Measurements from ENCODE around the gene CLTB.
A peak's percentile ranks its signal among the peaks of the same experiment; 100 is the strongest.

Gene CLTB

DNA sequence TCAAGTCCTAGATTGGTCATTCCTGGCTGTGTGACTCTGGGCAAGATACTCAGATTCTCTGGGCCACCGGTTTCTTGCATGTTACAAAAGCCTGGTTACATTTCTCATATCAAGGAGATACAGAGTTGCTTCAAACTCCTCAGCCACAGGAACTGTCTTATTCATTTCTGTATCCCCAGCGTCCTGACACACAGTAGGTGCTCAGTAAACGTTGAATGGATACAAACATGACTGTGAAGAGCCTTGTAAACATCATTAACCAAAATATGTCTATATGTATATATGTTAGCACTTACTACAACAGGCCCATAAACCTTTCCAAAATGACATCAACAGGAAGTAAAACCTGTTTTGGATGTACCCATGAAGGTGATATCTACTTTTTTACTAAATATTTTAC lies 1.6 kb downstream of the CLTB start:
- peaks cover 7% of the 10 kb centered on the region for H3K79me2 ChIP-seq (ENCODE audit: control insufficient read depth, low read length)
- H3K4me2 ChIP-seq (ENCODE audit: low read length), result peak overlapping the region; percentile 91
- peaks cover 5% of the 10 kb centered on the region; the same call in 1 of the 2 replicates for H3K36me3 ChIP-seq (ENCODE audit: control insufficient read depth, low read length)
- no peaks in the 10 kb centered on the region for H3K27me3 ChIP-seq (ENCODE audit: control insufficient read depth, low read length)
- no peak overlapping the region for H3K27ac ChIP-seq (ENCODE audit: low read depth, low read length)
- H3K9me2 ChIP-seq (replicated peaks; ENCODE audit: control insufficient read depth, low read length), result no peaks in the 10 kb centered on the region
- H3K4me3 ChIP-seq (ENCODE audit: low read length), result no peak overlapping the region
- no peaks in the 10 kb centered on the region for H4K20me1 ChIP-seq (ENCODE audit: control insufficient read depth, insufficient read depth, low read depth, low read length)
- peaks cover 18% of the 10 kb centered on the region for H3K4me1 ChIP-seq (ENCODE audit: control insufficient read depth, low read length)
- H3K9me3 ChIP-seq (ENCODE audit: control insufficient read depth, insufficient read depth, low read length), result no peaks in the 10 kb centered on the region
- peaks cover 11% of the 10 kb centered on the region for H3F3A ChIP-seq (ENCODE audit: control insufficient read depth, insufficient read depth)
- TF ChIP-seq EZH2phosphoT487 (IDR thresholded peaks at IDR 0.05; ENCODE audit: borderline replicate concordance, low read length) (no peak), CTCF (IDR thresholded peaks at IDR 0.05; ENCODE audit: low read depth, low read length, poor library complexity, severe bottlenecking) (no peak)

- H3K36me3 ChIP-seq (ENCODE audit: control insufficient read depth, low read length), result peaks cover 6% of the 10 kb centered on the region; the same call in 1 of the 2 replicates
- H3K9me2 ChIP-seq (replicated peaks; ENCODE audit: control insufficient read depth, low read length), result no peaks in the 10 kb centered on the region
- TF ChIP-seq CTCF (IDR thresholded peaks at IDR 0.05; ENCODE audit: low read depth, low read length, poor library complexity, severe bottlenecking), result no peak
- TF ChIP-seq EZH2phosphoT487 (IDR thresholded peaks at IDR 0.05; ENCODE audit: borderline replicate concordance, low read length), result no peak
- H3K27me3 ChIP-seq (ENCODE audit: control insufficient read depth, low read length), result no peaks in the 10 kb centered on the region
- H3K4me3 ChIP-seq (ENCODE audit: low read length), result no peak overlapping the region
- no peaks in the 10 kb centered on the region for H3K9me3 ChIP-seq (ENCODE audit: control insufficient read depth, insufficient read depth, low read length)
- peaks cover 11% of the 10 kb centered on the region for H3F3A ChIP-seq (ENCODE audit: control insufficient read depth, insufficient read depth)
- peaks cover 18% of the 10 kb centered on the region for H3K4me1 ChIP-seq (ENCODE audit: control insufficient read depth, low read length)
- no peaks in the 10 kb centered on the region for H4K20me1 ChIP-seq (ENCODE audit: control insufficient read depth, insufficient read depth, low read depth, low read length)
- H3K27ac ChIP-seq (ENCODE audit: low read depth, low read length), result no peak overlapping the region
- H3K79me2 ChIP-seq (ENCODE audit: control insufficient read depth, low read length), result peaks cover 7% of the 10 kb centered on the region
- H3K4me2 ChIP-seq (ENCODE audit: low read length), result no peak overlapping the region
These were observed 2.6 kb downstream of the CLTB start for GRCh38 chr5:176413709-176414191.

DNA sequence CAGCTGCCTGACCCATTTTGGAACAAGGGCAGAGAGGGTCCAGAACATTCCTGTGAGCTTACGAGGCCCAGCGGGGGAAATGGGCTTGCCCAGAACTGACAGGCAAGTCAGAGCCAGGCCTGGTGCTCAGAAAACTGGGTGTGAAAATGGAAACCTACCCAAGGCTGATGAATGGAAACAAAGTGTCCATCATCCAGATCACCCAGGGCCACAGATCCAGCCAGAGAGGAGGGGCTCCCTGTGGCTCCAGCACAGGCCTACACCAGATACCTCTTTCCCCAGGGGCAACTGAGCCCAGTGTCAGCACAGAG lies 3.1 kb downstream of the CLTB start:
- Histone ChIP-seq H3K9me3 (ENCODE audit: control insufficient read depth, insufficient read depth, low read length) (no peaks in the 10 kb centered on the region), H3K9me2 (replicated peaks; ENCODE audit: control insufficient read depth, low read length) (no peaks in the 10 kb centered on the region), H4K20me1 (ENCODE audit: control insufficient read depth, insufficient read depth, low read depth, low read length) (no peaks in the 10 kb centered on the region), H3K27me3 (ENCODE audit: control insufficient read depth, low read length) (no peaks in the 10 kb centered on the region), H3F3A (ENCODE audit: control insufficient read depth, insufficient read depth) (peaks cover 11% of the 10 kb centered on the region), H3K36me3 (ENCODE audit: control insufficient read depth, low read length) (peaks cover 6% of the 10 kb centered on the region; the same call in 1 of the 2 replicates), H3K4me1 (ENCODE audit: control insufficient read depth, low read length) (peaks cover 18% of the 10 kb centered on the region), H3K27ac (ENCODE audit: low read depth, low read length) (no peak overlapping the region), H3K4me2 (ENCODE audit: low read length) (no peak overlapping the region), H3K4me3 (ENCODE audit: low read length) (no peak overlapping the region), H3K79me2 (ENCODE audit: control insufficient read depth, low read length) (peaks cover 7% of the 10 kb centered on the region)
- no peak for TF ChIP-seq EZH2phosphoT487 (IDR thresholded peaks at IDR 0.05; ENCODE audit: borderline replicate concordance, low read length)
- no peak for TF ChIP-seq CTCF (IDR thresholded peaks at IDR 0.05; ENCODE audit: low read depth, low read length, poor library complexity, severe bottlenecking)
